HepG2 (cell line): Measurements from ENCODE around the gene SMURF1. TPM values are rescaled to one million over a fixed set of nuclear protein-coding genes. Genes with fewer than 3 reads are reported as not detected.
A peak's percentile ranks its signal among the peaks of the same experiment; 100 is the strongest.

Experiments
- ARNTL ChIP-seq: sonication (generic); formaldehyde crosslinking; IDR thresholded peaks from 2 replicates; pipeline ENCODE4 v1.4.0; 2020; ENCODE audit warnings: mild to moderate bottlenecking, missing genetic modification reagents
- CHD4 ChIP-seq: fragments of 200-600 bp; sonication (generic); IDR thresholded peaks from 2 replicates; pipeline ENCODE4 v1.7.0; 2017; ENCODE audit warnings: mild to moderate bottlenecking, low read length, borderline replicate concordance
- DNMT3B ChIP-seq: conservative IDR thresholded peaks from 2 replicates; pipeline ENCODE4 v1.6.1; 2016; ENCODE audit warnings: missing biosample characterization, control low read depth
- EEA1 ChIP-seq: sonication (generic); formaldehyde crosslinking; IDR thresholded peaks from 2 replicates; pipeline ENCODE4 v1.5.1; 2020; ENCODE audit warnings: mild to moderate bottlenecking, missing genetic modification reagents, borderline replicate concordance
- GABPB1 ChIP-seq: IDR thresholded peaks from 2 replicates; pipeline ENCODE4 v1.6.1; 2016; ENCODE audit warnings: mild to moderate bottlenecking, missing genetic modification reagents, moderate library complexity, missing compliant biosample characterization
- HMGXB3 ChIP-seq: sonication (generic); formaldehyde crosslinking; IDR thresholded peaks from 2 replicates; pipeline ENCODE4 v1.4.0; 2020; ENCODE audit warnings: missing genetic modification reagents, borderline replicate concordance
- JUNB ChIP-seq: sonication (generic); formaldehyde crosslinking; IDR thresholded peaks from 2 replicates; pipeline ENCODE4 v1.8.0; 2022; ENCODE audit warnings: missing genetic modification reagents, mild to moderate bottlenecking, borderline replicate concordance
- KAT7 ChIP-seq: IDR thresholded peaks from 2 replicates; pipeline ENCODE4 v1.6.1; 2018; ENCODE audit warnings: borderline replicate concordance, missing compliant biosample characterization
- MIER2 ChIP-seq: IDR thresholded peaks from 2 replicates; pipeline ENCODE4 v1.6.1; 2016; ENCODE audit warnings: missing biosample characterization, missing genetic modification reagents
- MZF1 ChIP-seq: sonication (generic); formaldehyde crosslinking; IDR thresholded peaks from 2 replicates; pipeline ENCODE4 v1.8.1; 2023; ENCODE audit warnings: mild to moderate bottlenecking, missing genetic modification reagents, borderline replicate concordance
- NFAT5 ChIP-seq: sonication (generic); formaldehyde crosslinking; IDR thresholded peaks from 2 replicates; pipeline ENCODE4 v1.4.0; 2020; ENCODE audit warnings: missing genetic modification reagents
- NR2F6 ChIP-seq, 2 experiments: IDR thresholded peaks; 2 replicates each; pipeline ENCODE4 v1.6.1; 2016; ENCODE audit warnings: antibody characterized with exemption in 1 of 2, mild to moderate bottlenecking in 1 of 2
- RARA ChIP-seq: IDR thresholded peaks from 2 replicates; pipeline ENCODE4 v1.6.1; 2016; ENCODE audit warnings: missing genetic modification reagents, missing compliant biosample characterization
- TBX2 ChIP-seq: sonication (generic); formaldehyde crosslinking; IDR thresholded peaks from 2 replicates; pipeline ENCODE4 v1.5.0; 2020; ENCODE audit warnings: missing genetic modification reagents, mild to moderate bottlenecking, borderline replicate concordance
- TFAP4 ChIP-seq: sonication (generic); IDR thresholded peaks from 2 replicates; pipeline ENCODE4 v1.6.1; 2016; ENCODE audit warnings: low read depth, borderline replicate concordance
- ZNF670 ChIP-seq: sonication (generic); formaldehyde crosslinking; IDR thresholded peaks from 2 replicates; pipeline ENCODE4 v1.8.0; 2022; ENCODE audit warnings: mild to moderate bottlenecking, missing genetic modification reagents, borderline replicate concordance
- polyA plus RNA-seq, 8 experiments: library from polyadenylated mRNA; depleted of rRNA in 3 of 8; stranded (reverse) in 7 of 8; unstranded in 1 of 8; fragments of >200 nt; fragmentation: Illumina TruSeq in 4 of 8; extraction: Trizol in 4 of 8; gene quantifications; 2 replicates each; pipeline versions ENCODE4 v1.2.1 to v1.2.3, GENCODE V29; 2011 to 2016; ENCODE audit warnings: low read depth in 4 of 8, missing spikeins in 1 of 8, mixed read lengths in 1 of 8; ENCODE audit not compliant: insufficient read depth in 1 of 8
- total RNA-seq, 5 experiments: library from RNA; depleted of rRNA; stranded (reverse); fragments of >200 nt; fragmentation: Illumina TruSeq; extraction: Trizol; gene quantifications; 2 replicates each; pipeline ENCODE4 v1.2.3, GENCODE V29; 2016; ENCODE audit warnings: low read depth in 1 of 5

The SMURF1 gene
- total and polyA plus RNA-seq, 2 of the 13 experiments (the other 11 are each of a cell fraction or from before 2014, with no cell fraction given) = 8.3 to 11.1 TPM

- TF ChIP-seq GABPB1 = peak; percentile 12; the same call in 1 of the 2 replicates
- peak; percentile 78; the same call in 1 of the 2 replicates for TF ChIP-seq ZNF670 (CRISPR knock-in tag)
- no peak for TF ChIP-seq MZF1 (CRISPR knock-in tag)
- TF ChIP-seq TBX2 (CRISPR knock-in tag) = peak; percentile 87
- 0 out of 2 replicates have a peak, but pooled peaks have one; percentile 53 for TF ChIP-seq HMGXB3 (CRISPR knock-in tag)
- 0 out of 2 replicates have a peak, but pooled peaks have one; percentile 48 for TF ChIP-seq MIER2
- 0 out of 2 replicates have a peak, but pooled peaks have one; percentile 49 for TF ChIP-seq NR2F6 (IDR thresholded peaks at IDR 0.05)
- TF ChIP-seq NR2F6 (CRISPR knock-in tag; IDR thresholded peaks at IDR 0.05) = peak; percentile 48
- TF ChIP-seq TFAP4 = peak; percentile 90
- TF ChIP-seq RARA (CRISPR knock-in tag) = peak; percentile 95
- TF ChIP-seq EEA1 = no peak
- TF ChIP-seq ARNTL (CRISPR knock-in tag) = 0 out of 2 replicates have a peak, but pooled peaks have one; percentile 33
- TF ChIP-seq DNMT3B (CRISPR knock-in tag) = 0 out of 2 replicates have a peak, but pooled peaks have one; percentile 89
- peak; percentile 60; the same call in 1 of the 2 replicates for TF ChIP-seq JUNB (CRISPR knock-in tag)
- peak; percentile 67; the same call in 1 of the 2 replicates for TF ChIP-seq KAT7 (CRISPR knock-in tag)
- TF ChIP-seq CHD4 = peak; percentile 94; the same call in 1 of the 2 replicates
- no peak for TF ChIP-seq NFAT5
These were observed 51.7 kb downstream of the SMURF1 start (continued) for GRCh38 chr7:99092064-99092720.
